Fibroblast of skin of abdomen (primary cell): ENCODE measurements around the gene ZNF462.
"Not testable (repeated sequence)": the region's sequence is repeated elsewhere in the genome, so short reads cannot be mapped to it uniquely, and the experiment has no call there.

Experiments used
- DNase-seq: peaks from one replicate; pipeline ENCODE4 v3.0.0-alpha.2; 2013

The ZNF462 gene

DNA sequence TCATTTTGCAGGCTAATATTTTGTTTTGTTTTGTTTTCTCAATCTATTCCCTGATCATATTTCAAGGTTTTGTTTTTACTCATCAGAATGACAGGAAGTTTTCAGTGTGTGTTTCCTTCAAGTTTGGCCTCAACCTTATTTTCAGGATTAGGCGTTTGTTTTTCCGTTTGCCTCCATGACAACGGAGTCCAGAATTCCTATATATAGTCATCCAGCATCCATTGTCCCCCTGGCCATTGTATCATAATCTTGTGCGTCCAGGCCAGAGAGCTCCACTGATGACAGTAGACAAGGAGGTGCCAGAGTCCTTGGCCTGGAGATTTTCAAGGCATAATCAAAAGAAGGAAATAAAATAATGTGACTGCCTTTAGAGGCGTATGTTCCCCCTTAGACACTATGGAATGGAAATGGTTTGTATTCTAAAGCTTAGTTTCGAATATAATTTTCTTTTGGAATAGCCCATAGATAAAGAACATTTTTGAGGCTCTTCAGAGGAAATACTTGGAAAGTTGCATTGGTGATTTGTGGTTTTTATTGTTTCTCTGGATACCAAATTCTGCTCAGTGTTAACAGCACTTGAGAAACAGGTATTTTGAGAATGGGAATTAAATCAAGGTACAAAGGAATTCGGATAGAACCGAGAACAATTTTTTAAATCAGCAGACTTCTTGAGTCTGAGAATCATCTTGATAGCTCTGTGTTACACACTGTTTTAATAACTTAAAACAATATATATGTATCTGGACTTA is 99.8 kb downstream of the ZNF462 start:
- DNase-seq = no peak

DNA sequence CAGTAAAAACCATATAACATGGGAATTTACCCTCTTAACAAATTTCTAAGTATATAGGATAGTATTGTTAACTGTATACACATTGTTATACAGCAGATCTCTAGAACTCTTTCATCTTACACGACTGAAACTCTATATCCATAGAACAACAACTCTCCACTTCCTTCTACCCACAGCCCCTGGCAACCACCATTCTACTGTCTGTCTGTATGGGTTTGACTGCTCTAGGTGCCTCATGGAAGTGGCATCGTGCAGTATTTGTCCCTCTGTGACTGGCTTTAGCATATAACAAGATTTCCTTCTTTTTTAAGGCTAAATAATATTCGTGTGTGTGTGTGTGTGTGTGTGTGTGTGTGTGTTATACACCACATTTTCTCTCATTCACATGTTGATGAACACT is 100.7 kb downstream of the ZNF462 start:
- DNase-seq = no peak

DNA sequence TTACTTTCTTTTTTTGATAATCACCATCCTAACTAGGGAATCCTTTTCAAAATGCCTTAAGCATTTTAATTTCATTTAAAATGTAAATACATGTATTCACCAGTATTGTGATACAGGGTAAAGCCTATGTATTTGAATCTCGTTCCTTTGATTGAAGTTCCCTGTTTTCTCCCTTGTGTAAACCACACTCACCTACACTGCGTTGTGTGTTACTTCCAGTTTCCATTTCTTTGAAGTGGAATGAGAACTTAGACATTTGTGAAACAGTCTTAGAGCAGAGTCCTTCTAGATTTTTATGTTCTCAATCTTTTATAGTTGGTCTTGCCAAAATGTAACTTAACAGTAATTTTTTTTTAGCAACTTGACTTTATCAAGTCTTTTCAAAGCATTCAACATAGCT is 101.4 kb downstream of the ZNF462 start:
- DNase-seq = no peak

DNA sequence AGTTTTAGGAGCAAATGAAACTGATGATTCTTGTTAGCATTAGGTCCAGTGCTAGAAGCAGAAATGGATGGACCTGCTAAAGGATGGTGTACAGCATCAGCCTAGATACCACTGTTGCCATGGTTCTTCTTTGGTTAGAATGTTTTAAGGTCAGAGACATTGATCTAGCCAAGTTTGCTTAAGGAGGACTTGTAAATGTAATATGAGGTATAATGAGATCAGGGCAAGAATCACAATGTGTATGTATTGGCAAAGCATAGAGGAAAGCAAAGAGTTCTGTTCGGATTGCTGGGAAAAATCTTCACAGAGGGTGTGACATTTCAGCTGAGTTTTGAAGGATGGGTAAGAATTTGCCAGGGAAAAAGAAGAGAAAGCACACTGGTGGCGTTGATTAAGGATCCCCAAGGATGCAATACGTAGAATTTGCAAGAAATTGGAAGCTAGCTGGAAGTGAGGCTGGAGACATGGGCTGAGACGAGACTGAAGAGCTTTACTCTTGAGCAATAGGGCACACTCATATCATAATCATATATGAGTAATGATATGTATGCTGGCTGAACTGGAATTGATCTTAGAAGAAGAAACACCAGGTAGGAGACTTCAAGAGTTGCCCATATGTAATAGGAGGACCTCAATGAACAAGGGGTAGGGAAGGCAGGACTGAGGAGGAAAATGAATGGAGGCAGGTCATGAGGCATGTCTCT is 102.0 kb downstream of the ZNF462 start:
- DNase-seq = no peak

DNA sequence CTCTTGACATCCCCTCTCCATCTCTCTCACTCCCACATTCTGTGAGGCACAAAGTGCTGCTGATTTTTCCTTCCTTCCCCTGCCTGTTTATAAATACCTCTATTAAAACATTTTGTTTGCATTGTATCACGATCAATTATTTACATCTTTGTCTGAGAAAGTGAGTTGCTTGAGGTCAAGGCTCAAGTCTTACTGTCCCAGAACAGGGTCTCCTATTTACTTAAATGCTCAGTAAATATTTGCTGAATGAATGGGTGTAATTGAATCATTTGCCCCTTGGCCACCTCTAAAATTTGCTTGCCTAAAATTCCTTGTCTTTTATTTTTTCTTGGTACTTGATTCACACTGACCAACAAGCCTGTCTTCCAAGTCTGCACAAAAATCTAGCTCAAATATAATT is 103.5 kb downstream of the ZNF462 start:
- DNase-seq = no peak

DNA sequence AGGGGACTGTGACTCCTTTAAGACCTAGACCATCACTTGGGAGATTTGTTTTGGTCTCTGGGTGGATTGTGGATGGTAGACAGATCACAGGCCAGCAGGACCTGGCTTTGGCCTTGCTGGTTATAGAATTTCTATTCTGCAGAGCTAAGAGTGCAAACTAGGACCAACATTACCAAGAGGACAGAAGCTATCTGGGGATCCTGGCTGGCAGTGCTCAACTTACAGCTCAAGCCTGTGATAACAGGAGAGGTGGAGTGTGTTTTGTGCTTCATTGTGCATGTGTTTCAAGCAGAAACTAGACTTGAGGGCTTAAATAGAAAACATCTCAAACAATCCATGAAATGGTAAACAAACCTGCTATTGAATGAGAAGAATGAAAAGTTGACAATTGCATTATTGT is 106.7 kb downstream of the ZNF462 start:
- no peak for DNase-seq

DNA sequence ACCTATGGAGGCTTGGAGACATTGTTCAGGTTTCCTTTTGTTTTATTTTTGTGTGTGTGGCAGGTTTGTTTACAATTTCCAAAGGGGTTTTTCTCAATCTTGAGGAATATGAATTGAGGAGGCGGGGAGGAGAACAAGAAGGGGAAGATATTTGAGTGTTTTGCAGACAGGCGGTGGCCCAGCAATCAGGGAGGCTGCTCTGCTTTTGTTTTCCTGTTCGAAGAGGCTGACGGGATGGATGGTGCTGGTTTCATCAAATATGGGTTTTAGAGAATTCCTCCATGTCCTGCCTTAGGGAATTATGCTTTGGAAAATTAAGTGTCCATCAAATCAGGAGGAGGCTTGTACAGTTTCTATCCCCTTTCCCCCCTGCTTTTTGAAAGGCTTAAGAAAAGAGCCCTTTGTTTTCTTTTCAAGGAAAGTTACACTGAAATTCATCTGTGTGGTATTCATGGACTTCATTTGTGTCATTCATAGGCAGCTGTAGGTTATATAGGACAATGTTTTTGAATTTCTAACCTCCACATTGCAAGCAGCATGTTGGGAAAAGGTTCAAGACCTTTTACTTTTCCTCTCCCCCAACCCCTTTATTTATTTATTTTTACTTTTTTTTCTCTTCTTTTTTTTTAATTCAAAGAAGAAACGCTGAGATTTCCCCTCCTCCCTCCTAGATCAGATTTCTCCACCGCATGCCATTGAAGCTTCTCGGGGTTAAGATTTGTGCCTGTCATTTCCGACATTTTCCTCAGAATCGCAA is 107.4 kb downstream of the ZNF462 start:
- DNase-seq = no peak

DNA sequence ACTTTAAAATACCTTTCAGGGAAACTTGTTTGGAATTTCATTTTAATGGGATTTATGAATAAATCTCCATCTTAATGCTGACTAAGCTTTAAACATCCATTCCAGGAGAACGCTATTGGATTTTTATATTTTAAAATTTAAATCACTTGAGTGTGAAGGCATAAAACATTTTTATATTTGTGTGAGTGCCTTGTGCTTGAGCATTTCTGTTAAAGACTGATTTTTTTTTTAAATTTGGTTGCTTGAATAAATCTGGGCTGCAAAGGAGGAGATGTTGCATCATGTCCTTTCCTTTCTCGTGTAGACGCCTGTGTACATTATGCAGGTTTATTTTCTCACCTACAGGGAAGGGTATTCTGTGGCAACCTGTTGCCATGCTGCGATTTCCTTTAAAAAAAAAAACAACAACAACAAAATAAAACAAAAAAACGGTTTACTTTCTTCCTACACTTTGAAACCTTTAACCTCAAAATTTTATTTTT is 108.1 kb downstream of the ZNF462 start:
- no peak for DNase-seq

DNA sequence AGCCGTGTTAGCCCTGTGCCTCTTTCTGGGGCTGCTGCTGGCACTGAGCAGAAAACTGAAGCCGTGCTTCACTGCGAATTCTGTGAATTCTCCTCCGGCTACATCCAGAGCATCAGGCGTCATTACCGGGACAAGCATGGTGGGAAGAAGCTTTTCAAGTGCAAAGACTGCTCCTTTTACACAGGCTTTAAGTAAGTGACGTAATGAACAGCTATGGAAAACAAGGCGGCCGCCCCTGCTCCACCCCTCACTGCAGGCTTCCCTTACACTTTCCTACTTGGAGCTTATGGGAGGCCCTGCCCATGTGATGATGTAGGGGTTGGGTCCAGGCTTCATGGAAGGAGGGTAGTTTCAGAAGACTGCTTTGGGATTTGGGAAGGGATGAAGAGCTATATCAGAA is 109.1 kb downstream of the ZNF462 start:
- no peak for DNase-seq

DNA sequence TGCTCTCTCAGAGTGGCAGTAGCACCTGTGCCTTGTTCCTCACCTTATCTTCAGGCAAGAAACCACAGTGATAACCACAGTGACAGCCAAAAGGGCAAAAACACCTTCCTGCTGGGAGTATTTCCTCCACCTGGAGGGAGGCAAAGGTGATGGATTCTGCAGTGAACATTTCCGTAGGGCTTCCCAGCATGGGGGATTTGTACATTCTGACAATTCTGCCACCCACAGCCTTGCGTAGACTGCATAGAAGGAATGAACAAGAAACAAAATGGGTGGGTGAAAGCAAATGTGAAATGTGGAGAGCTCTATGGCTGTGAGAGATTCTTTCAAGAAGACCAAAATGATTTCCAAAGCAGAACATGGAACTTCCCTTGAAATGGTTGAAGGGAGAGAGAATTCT is 111.4 kb downstream of the ZNF462 start:
- no peak for DNase-seq

DNA sequence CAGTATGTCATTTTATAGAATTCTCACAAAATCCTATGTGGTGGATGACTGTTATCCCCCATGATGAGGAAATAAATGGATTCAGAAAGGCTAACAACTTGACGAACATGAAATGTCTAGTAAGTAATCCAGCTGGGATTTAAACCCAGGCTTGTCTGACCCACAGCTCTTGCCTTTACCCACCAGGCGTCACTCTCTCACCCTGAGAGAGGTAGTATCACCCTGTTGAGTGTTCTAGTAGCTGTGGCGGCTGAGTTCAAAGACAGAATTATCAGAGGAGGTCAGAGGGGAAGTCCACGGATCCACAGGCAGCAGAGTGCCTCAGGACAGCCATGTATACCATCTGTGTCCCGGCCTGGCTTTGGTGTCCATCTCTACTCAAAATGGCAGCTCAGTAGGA is 113.8 kb downstream of the ZNF462 start:
- no peak for DNase-seq

DNA sequence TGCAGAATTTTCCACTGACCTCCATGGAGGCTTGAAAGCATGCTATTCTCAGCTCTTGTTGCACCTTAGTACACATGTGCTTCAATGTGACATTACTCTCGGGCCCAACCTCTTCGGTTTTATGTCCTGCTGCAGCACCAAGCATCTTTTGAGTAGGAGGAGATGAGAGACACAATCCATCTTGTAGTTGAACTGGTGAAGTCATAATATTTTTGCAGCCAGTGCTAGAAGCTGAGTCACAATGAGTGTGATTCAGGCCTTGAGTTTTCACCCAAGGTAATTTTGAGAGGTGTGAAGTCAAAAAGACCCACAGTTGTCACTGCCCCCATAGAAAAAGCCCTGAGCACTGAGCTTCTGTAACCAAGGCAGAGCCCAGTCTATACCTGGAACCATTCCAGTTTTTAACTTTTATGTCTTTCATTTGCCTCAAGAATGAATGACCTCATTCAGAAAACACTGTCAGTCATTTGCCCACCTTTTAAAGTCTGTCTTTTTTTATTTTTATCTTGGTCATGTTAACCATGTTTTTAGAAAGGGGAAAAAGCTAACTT is 117.7 kb downstream of the ZNF462 start:
- peak; percentile 53 for DNase-seq

DNA sequence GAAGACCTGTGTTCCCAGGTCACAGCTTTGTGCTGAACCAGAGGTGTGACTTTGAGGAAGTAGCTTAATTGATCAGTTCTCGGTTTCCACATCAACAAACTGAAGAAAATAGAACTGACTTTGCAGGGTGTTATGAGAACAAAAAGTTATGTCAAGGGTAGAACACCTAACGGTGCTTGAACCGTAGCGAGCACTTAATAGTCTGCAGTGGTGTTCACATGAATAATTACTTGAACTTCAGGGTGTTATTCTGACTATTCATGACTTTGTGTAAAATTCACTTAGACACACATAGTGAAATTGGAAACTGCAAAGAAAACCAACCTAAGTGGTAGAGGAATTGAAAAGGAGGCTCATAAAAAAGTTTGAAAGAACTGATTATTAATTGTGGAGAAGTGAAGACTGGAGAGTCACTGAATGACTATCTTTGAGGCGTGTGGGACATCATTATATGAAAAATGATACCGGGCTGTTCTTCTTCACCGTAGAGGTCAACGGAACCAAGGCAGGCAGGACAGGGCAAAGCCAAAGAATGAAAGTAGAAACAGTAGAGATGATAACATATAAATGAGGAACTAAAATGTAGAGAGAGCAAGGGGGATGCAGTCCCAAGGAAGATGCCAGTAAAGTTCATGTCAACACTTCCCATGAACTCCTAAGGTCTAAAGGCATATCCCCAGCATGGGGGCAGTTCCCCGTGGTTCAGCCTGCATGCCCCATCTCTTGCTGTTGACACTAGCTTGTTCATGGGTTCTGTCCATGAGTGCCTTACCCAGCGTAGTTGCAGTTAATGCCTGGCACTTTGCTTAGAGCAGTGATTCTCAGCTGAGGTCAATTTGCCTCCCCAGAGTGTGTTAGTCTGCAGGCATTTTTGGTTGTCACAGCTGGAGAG is 118.7 kb downstream of the ZNF462 start:
- DNase-seq = no peak

DNA sequence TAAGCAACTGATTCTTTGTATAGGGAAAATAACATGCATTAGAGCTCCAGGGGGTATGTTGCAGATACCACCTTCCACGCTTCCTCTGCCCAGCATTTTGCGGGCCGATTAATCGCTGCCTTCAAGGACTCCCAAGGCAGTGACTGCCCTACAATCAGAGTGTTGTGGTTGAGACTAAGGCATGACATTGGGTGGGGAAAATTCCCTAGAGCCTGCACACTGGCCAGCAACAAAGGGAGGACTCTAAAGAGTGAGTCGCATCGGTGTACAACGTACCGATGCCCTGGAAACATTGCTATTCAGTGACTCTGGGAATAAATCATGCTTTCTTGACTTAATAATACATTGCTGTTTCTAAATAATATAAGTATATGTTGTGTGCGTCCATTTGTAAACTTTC is 119.7 kb downstream of the ZNF462 start:
- DNase-seq = no peak

DNA sequence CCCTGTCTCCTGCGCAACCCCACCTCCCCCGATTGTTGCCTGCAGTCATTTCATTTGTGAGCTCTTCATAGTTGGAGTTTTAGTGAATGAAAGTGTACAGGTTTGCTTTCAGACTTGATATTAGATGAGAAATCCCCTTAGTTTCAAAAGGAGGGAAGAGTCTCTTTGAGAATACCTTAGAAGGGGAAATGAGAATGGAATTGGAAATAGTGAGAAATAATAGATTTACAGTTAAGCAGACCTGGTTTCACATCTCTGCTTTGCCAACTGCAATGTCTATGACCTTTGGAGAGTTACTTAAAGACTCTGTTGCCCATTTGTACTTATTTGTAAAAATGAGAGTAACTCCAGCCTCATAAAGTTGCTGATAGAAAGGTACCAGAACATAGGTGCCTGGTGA is 120.4 kb downstream of the ZNF462 start:
- no peak for DNase-seq

DNA sequence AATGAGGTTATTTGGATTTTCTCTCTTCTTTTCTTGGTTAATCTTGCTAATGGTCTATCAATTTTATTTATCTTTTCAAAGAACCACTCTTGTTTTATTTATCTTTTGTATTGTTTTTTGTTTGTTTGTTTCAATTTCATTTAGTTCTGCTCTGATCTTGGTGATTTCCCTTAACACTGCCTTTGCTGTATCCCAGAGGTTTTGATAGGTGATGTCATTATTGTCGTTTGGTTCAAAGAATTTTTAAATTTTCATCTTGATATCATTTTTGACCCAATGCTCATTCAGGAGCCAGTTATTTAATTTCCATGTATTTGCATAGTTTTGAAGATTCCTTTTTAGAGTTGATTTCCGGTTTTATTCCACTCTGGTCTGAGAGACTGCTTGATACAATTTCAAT is 126.9 kb downstream of the ZNF462 start:
- DNase-seq = not testable (repeated sequence)

DNA sequence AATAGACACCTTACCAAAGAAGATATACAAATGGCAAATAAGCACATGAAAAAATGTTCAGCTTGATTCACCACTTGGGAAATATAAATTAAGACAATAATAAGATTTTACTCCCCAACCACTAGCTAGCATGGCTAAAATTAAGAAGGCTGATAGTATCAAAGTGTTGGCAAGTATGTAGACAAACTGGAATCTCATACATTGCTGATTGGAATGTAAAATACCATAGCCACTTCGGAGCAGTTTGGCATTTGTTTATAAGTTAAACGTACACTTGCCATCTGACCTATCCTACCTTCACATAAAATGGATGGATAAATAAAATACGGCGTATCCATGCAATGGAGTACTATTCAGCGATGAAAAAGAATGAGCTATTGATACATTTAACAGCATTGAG is 129.2 kb downstream of the ZNF462 start:
- no peak for DNase-seq

DNA sequence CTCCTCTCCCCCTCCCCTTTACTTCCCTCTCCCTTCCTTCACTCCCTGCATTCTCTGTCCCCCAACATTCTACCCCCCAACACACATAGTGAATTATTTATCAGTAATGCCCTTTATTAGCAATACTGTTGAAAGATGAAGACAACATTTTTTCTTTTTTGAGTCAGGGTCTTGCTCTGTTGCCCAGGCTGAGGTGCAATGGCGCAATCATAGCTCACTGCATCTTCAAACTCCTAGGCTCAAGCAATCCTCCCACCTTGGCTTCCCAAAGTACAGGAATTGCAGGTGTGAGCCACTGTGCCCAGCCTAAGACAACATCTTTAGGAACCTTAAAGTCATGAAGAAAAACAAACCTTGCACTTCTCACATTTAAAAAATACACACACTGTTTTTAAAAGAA is 130.6 kb downstream of the ZNF462 start:
- DNase-seq = no peak

DNA sequence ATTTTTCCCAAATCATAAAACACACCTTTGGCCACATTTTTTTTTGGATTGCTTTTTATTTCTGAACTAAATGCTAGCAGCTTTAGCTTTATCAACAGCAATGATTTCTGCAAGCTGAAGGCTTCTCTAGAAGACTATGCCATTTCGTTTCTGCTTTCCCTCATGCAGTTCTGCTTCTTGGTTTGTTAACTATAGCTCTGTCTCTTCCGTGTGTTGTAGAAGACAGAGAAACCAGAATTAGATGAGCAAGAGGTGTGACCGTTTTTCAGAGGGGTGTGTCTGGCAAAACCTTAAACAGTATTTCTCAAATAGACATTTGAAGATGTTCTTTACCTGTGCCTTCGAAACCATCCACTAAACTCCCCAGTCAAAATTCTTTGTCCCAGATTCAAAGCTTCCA is 131.5 kb downstream of the ZNF462 start:
- DNase-seq = no peak

DNA sequence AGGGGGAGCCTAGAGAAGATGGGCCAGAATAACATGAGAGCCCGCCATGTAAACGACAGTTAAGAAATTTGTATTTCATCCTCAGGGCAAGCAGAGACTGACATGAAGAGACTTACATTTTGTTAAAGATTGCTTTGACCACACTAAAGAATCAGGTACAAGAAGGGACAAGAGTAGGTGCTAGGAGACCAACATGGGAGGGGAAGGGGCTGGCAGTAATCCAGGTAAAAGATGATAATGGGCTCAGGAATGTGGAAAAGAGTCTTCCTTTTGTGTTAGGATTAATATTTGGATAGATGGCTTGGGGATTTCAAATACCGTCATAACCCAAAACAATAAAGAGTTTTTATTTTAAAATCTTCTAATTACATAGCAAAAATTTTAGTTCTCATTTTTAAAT is 137.3 kb downstream of the ZNF462 start:
- DNase-seq = no peak

DNA sequence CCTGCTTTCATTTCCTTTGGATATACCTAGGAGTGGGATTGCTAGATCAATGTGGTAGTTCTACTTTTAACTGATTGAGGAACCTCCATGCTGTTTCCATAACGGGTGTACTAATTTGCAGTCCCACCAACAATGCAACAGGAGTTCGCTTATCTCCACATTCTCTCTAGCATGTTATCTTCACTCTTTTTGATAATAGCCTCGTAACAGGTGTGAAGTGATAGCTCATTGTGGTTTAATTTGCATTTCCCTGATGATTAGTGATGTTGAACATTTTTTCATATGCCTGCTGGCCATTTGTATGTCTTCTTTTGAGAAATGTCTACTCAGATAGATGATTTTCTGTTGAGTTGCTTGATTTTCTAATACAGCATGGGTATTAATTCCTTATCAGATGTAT is 142.2 kb downstream of the ZNF462 start:
- DNase-seq = no peak

DNA sequence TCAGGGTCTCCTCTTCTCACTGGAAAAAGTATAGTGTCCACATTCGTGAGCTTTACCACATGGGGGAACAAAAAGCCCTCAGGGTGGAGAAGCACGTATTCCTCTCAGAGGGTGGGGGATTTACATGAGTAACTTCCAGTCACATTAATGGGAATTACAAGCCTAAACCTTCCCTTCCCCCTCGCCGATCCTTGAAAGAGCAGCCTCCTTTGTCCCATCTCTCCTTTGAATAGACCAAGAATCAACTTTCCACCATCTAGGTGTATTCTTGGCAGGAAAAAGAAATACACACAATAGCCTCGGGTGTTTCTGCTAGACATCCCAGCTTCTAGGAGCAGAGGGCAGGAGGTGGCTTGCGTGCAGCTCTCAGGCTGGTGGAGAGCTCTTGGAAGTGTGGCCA is 144.4 kb downstream of the ZNF462 start:
- DNase-seq = no peak
